Measurements from ENCODE around the gene TAX1BP1.
"Not testable (repeated sequence)": the region's sequence is repeated elsewhere in the genome, so short reads cannot be mapped to it uniquely, and the experiment has no call there.

TAX1BP1 gene

GRCh38 chr7:27842851-27843250 lies 102.9 kb downstream of the TAX1BP1 start:
- DNase-seq (ENCODE audit: low read depth in 2 of 2) = no peak
- no peak overlapping the region for H3K4me3 ChIP-seq (replicated peaks in 1 of 2; ENCODE audit: low read depth in 2 of 2, low read length in 2 of 2)
- TF ChIP-seq CTCF (IDR thresholded peaks at IDR 0.05; ENCODE audit: low read depth, low read length) = no peak

GRCh38 chr7:27843584-27844305 lies 103.8 kb downstream of the TAX1BP1 start:
- DNase-seq (ENCODE audit: low read depth in 2 of 2) = no peak
- no peak for TF ChIP-seq CTCF (IDR thresholded peaks at IDR 0.05; ENCODE audit: low read depth, low read length)
- H3K4me3 ChIP-seq (replicated peaks in 1 of 2; ENCODE audit: low read depth in 2 of 2, low read length in 2 of 2) = no peak overlapping the region

GRCh38 chr7:27846388-27846787 lies 106.4 kb downstream of the TAX1BP1 start:
- DNase-seq (ENCODE audit: low read depth in 2 of 2) = no peak
- no peak overlapping the region for H3K4me3 ChIP-seq (replicated peaks in 1 of 2; ENCODE audit: low read depth in 2 of 2, low read length in 2 of 2)
- no peak for TF ChIP-seq CTCF (IDR thresholded peaks at IDR 0.05; ENCODE audit: low read depth, low read length)

- no peak overlapping the region for H3K4me3 ChIP-seq (replicated peaks in 1 of 2; ENCODE audit: low read depth in 2 of 2, low read length in 2 of 2)
- TF ChIP-seq CTCF (IDR thresholded peaks at IDR 0.05; ENCODE audit: low read depth, low read length) = no peak
- no peak for DNase-seq (ENCODE audit: low read depth in 2 of 2)
These were observed 110.6 kb downstream of the TAX1BP1 start for GRCh38 chr7:27850531-27850930.

GRCh38 chr7:27856703-27857485 lies 116.9 kb downstream of the TAX1BP1 start:
- H3K4me3 ChIP-seq (replicated peaks in 1 of 2; ENCODE audit: low read depth in 2 of 2, low read length in 2 of 2); DNase-seq (ENCODE audit: low read depth in 2 of 2): not testable (repeated sequence)

- no peak overlapping the region for H3K4me3 ChIP-seq (replicated peaks in 1 of 2; ENCODE audit: low read depth in 2 of 2, low read length in 2 of 2)
- no peak for TF ChIP-seq CTCF (IDR thresholded peaks at IDR 0.05; ENCODE audit: low read depth, low read length)
- DNase-seq (ENCODE audit: low read depth in 2 of 2) = no peak
These were observed 120.8 kb downstream of the TAX1BP1 start for GRCh38 chr7:27860800-27861199.

- DNase-seq (ENCODE audit: low read depth in 2 of 2) = no peak
- TF ChIP-seq CTCF (IDR thresholded peaks at IDR 0.05; ENCODE audit: low read depth, low read length) = no peak
- H3K4me3 ChIP-seq (replicated peaks in 1 of 2; ENCODE audit: low read depth in 2 of 2, low read length in 2 of 2) = no peak overlapping the region
These were observed 121.8 kb downstream of the TAX1BP1 start for GRCh38 chr7:27861747-27862146.
